Endothelial cell of umbilical vein (primary cell): Measurements from ENCODE around the gene FSTL1. TPM values are rescaled to one million over a fixed set of nuclear protein-coding genes. Genes with fewer than 3 reads are reported as not detected.

Experiments used
- BruUV-seq: library from RNA; stranded (reverse); fragments of 400-500 nt; replicated peaks from 2 replicates; lab custom pipeline; 2021; lab: Mats Ljungman, UMichigan
- CTCF ChIA-PET: fragments of 300-600, 350-600 bp; sonication (Branson Sonifier 250); formaldehyde crosslinking; loops from one replicate; lab custom pipeline; 2021; ENCODE audit warnings: antibody characterized with exemption, inconsistent platforms; lab: Charles Lee
- POLR2A ChIA-PET: fragments of 300-600, 350-600 bp; sonication (Branson Sonifier 250); formaldehyde crosslinking; loops from one replicate; lab custom pipeline; 2021; ENCODE audit warnings: antibody characterized with exemption, inconsistent platforms; lab: Charles Lee
- DNase-seq: peaks from one replicate; pipeline ENCODE4 v3.0.0-alpha.2; 2011; ENCODE audit warnings: low read depth, low spot score
- FAIRE-seq: peaks from 2 replicates; lab custom pipeline; 2011; peaks lifted over from hg19 to GRCh38; lab: Jason Lieb, UNC
- H2AFZ ChIP-seq: 2 replicates; pipeline ENCODE4 v1.6.0; 2012; ENCODE audit warnings: low read depth, low read length, control low read depth, inconsistent platforms
- H3K27ac ChIP-seq: 2 replicates; pipeline ENCODE4 v1.5.1; 2011; ENCODE audit warnings: low read depth, mild to moderate bottlenecking, control low read depth, low read length, moderate library complexity; ENCODE audit not compliant: insufficient read depth
- H3K27me3 ChIP-seq, 2 experiments: 2 replicates each; pipeline versions ENCODE4 v1.6.0 to v1.6.1; 2011; ENCODE audit warnings: low read length in 2 of 2, mixed read lengths in 1 of 2; ENCODE audit not compliant: control insufficient read depth in 2 of 2, insufficient read depth in 2 of 2
- H3K36me3 ChIP-seq, 2 experiments: 2 replicates in 1 of 2; 3 replicates in 1 of 2; pipeline ENCODE4 v1.5.1; 2011; ENCODE audit warnings: low read length in 2 of 2, mild to moderate bottlenecking in 1 of 2, moderate library complexity in 1 of 2; ENCODE audit not compliant: control insufficient read depth in 2 of 2, insufficient read depth in 2 of 2; ENCODE audit errors: extremely low read depth in 1 of 2
- H3K4me1 ChIP-seq: 3 replicates; pipeline ENCODE4 v1.5.1; 2011; ENCODE audit warnings: mild to moderate bottlenecking, low read length; ENCODE audit not compliant: control insufficient read depth, insufficient read depth; ENCODE audit errors: extremely low read depth
- H3K4me2 ChIP-seq: 2 replicates; pipeline ENCODE4 v1.6.1; 2011; ENCODE audit warnings: low read length, control low read depth, mixed read lengths; ENCODE audit not compliant: insufficient read depth
- H3K4me3 ChIP-seq, 3 experiments: fragments of 200-600 bp in 1 of 3; sonication (generic), shearing (Covaris generic) in 1 of 3; replicated peaks in 1 of 3; 2 replicates each; pipeline ENCODE4 v1.5.1; 2011 to 2016; ENCODE audit warnings: control low read depth in 3 of 3, low read length in 3 of 3, mild to moderate bottlenecking in 2 of 3, inconsistent platforms in 1 of 3, low read depth in 1 of 3, moderate library complexity in 1 of 3; ENCODE audit not compliant: insufficient read depth in 1 of 3
- H3K79me2 ChIP-seq: 2 replicates; pipeline ENCODE4 v1.6.0; 2012; ENCODE audit warnings: low read length, inconsistent platforms; ENCODE audit not compliant: control insufficient read depth, insufficient read depth
- H3K9ac ChIP-seq: replicated peaks from 2 replicates; pipeline ENCODE3; 2011; ENCODE audit warnings: low read length, control low read depth; ENCODE audit not compliant: insufficient read depth; ENCODE audit errors: extremely low read depth
- H3K9me1 ChIP-seq: replicated peaks from 3 replicates; pipeline ENCODE4 v1.6.0; 2011; ENCODE audit warnings: mild to moderate bottlenecking, low read length; ENCODE audit not compliant: control insufficient read depth, insufficient read depth; ENCODE audit errors: extremely low read depth
- H3K9me3 ChIP-seq: replicated peaks from 2 replicates; pipeline ENCODE4 v1.5.1; 2012; ENCODE audit warnings: low read length, inconsistent platforms; ENCODE audit not compliant: control insufficient read depth, insufficient read depth
- H4K20me1 ChIP-seq: replicated peaks from 2 replicates; pipeline ENCODE3; 2011; ENCODE audit warnings: mild to moderate bottlenecking, low read length; ENCODE audit not compliant: control insufficient read depth, insufficient read depth; ENCODE audit errors: extremely low read depth
- CTCF ChIP-seq, 2 donors: IDR thresholded peaks; 1 replicate in 1 of 2; 2 replicates in 1 of 2; pipeline ENCODE4 v1.5.1; 2011; ENCODE audit warnings: low read length in 2 of 2, mild to moderate bottlenecking in 2 of 2, moderate library complexity in 2 of 2, control low read depth in 1 of 2, inconsistent platforms in 1 of 2, low read depth in 1 of 2; ENCODE audit not compliant: insufficient read depth in 1 of 2; ENCODE audit errors: extremely low read depth in 1 of 2
- EZH2 ChIP-seq: IDR thresholded peaks from 2 replicates; pipeline ENCODE4 v1.6.1; 2012; ENCODE audit warnings: borderline replicate concordance, low read depth, mild to moderate bottlenecking, moderate library complexity, low read length, inconsistent platforms; ENCODE audit not compliant: severe bottlenecking
- FOS ChIP-seq: IDR thresholded peaks from 2 replicates; pipeline ENCODE4 v1.6.1; 2011; ENCODE audit warnings: mild to moderate bottlenecking, low read length, moderate library complexity, borderline replicate concordance; ENCODE audit not compliant: insufficient read depth
- GATA2 ChIP-seq: IDR thresholded peaks from 2 replicates; pipeline ENCODE4 v1.7.0; 2011; ENCODE audit warnings: low read depth, mild to moderate bottlenecking, moderate library complexity, mixed read lengths, low read length; ENCODE audit not compliant: insufficient read length, insufficient read depth
- JUN ChIP-seq: IDR thresholded peaks from 2 replicates; pipeline ENCODE4 v1.6.1; 2011; ENCODE audit warnings: borderline replicate concordance, low read depth; ENCODE audit not compliant: insufficient read length, insufficient read depth
- MAX ChIP-seq: IDR thresholded peaks from 2 replicates; pipeline ENCODE4 v1.6.1; 2011; ENCODE audit not compliant: insufficient read depth, insufficient read length
- MYC ChIP-seq: IDR thresholded peaks from one replicate; pipeline ENCODE4 v1.6.1; 2011; ENCODE audit warnings: mild to moderate bottlenecking, low read depth, low read length
- POLR2A ChIP-seq: IDR thresholded peaks from 2 replicates; pipeline ENCODE4 v1.6.1; 2012; ENCODE audit warnings: low read depth, mild to moderate bottlenecking, control low read depth, low read length
- POLR2AphosphoS5 ChIP-seq: IDR thresholded peaks from 2 replicates; pipeline ENCODE4 v1.6.1; 2012; ENCODE audit warnings: low read depth, mild to moderate bottlenecking, control low read depth, low read length, moderate library complexity; ENCODE audit not compliant: insufficient read depth
- dilution Hi-C: fragments of 300-500 bp; cut with MboI; formaldehyde crosslinking; loops from one replicate; pipeline ENCODE4 v1.15.0; 2019; ENCODE audit warnings: low sequenced_read_pairs; ENCODE audit not compliant: extremely low pct_ligation_motif_present
- intact Hi-C: fragments of 100-400 bp; cut with micrococcal nuclease; formaldehyde crosslinking; loops from one replicate; pipeline ENCODE4 v1.10.0; 2022
- polyA plus RNA-seq, 4 experiments: library from polyadenylated mRNA; depleted of rRNA in 3 of 4; stranded (reverse) in 3 of 4; unstranded in 1 of 4; fragments of >200 nt; gene quantifications; 2 replicates each; pipeline versions ENCODE4 v1.2.1 to v1.2.3, GENCODE V29; 2011 to 2012; ENCODE audit warnings: missing spikeins in 1 of 4
- total RNA-seq: library from RNA; stranded (reverse); gene quantifications from 2 replicates; pipeline ENCODE4 v1.2.3, GENCODE V29; 2021

The FSTL1 gene
- total and polyA plus RNA-seq, 2 donors (not counting 3 experiments of a cell fraction or from before 2014, with no cell fraction given), result 235 to 562 TPM

- intact Hi-C loops (loop anchor here (5.0 kb wide), 1 partner anchor 345 kb away; the partner anchor contains the start of gene GSK3B), dilution Hi-C loops (no loop called here)
- BruUV-seq, result no TSS peak
- Histone ChIP-seq H3K27me3 (no peaks in the 10 kb centered on the region), H4K20me1 (no peaks in the 10 kb centered on the region), H3K4me3 (no peak overlapping the region), H3K9me1 (no peaks in the 10 kb centered on the region), H3K27ac (peak overlapping the region; percentile 45), H3K79me2 (peaks cover 83% of the 10 kb centered on the region), H3K4me2 (no peak overlapping the region), H3K36me3 (peaks cover 4 to 15% of the 10 kb centered on the region in 2 experiments), H3K9me3 (no peaks in the 10 kb centered on the region), H3K4me1 (peaks cover 69% of the 10 kb centered on the region), H2AFZ (no peak overlapping the region), H3K9ac (no peak overlapping the region)
- ChIA-PET POLR2A (no interaction called here), CTCF (interaction anchor here (2.5 to 24.8 kb wide), 3 partner anchors 9 to 121 kb away, joined by 7 to 367 read pairs (median 11); no protein-coding TSS in a partner anchor)
- TF ChIP-seq POLR2AphosphoS5 (no peak), FOS (no peak), GATA2 (no peak), MAX (no peak), EZH2 (no peak), MYC (no peak), CTCF (IDR thresholded peaks at IDR 0.05; ENCODE audit: extremely low read depth in 1 of 2, insufficient read depth in 1 of 2, low read depth in 1 of 2, low read length in 2 of 2) (no peak), POLR2A (no peak), JUN (no peak)
- DNase-seq (no peak), FAIRE-seq (no peak)
These were observed 13.2 kb downstream of the FSTL1 start for GRCh38 chr3:120437559-120437958.
